NK-92 treated with Interleukin-12 subunit alpha and Interleukin-12 subunit beta, amount 100 ng/mL, for 24 hours (cell line): Measurements from ENCODE around the gene ATP9B.

Experiments
- DNase-seq: peaks from one replicate; lab custom pipeline; 2025; lab: John Stamatoyannopoulos, UW

The ATP9B gene

DNA sequence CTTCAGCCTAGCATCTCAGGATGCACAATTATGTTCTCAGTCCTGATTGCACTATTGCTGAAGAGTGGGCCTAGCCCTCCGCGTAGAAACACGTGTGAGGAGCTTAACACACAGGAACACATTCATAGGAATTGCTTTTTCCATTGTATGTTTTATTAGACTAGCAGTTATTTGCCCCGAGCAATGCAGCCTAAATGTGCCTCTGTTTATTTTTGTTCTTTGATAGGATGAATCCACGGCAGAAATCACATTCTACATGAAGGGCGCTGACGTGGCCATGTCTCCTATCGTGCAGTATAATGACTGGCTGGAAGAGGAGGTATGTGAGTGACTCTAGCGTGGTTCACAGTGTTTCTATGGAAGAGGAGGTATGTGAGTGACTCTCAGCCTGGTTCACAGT is 260.6 kb downstream of the ATP9B start:
- DNase-seq: no peak

DNA sequence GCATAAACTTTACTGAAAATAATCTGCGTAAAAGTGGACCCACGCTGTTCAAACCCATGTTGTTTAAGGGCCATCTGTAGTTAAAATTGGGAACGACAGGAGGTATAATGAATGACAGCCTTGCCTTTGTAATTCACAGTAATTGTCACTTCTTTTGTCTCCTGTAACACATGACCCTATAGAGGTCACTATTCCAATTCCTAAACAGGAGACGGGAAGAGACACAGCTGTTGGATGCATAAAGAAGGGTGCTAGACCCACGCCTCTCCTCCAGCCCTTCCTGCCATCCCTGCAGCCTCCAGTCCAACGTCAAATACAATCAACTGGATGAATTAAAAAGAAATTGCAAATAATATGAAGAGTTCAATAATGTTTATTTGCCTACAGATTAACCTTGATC is 263.5 kb downstream of the ATP9B start:
- DNase-seq: no peak

DNA sequence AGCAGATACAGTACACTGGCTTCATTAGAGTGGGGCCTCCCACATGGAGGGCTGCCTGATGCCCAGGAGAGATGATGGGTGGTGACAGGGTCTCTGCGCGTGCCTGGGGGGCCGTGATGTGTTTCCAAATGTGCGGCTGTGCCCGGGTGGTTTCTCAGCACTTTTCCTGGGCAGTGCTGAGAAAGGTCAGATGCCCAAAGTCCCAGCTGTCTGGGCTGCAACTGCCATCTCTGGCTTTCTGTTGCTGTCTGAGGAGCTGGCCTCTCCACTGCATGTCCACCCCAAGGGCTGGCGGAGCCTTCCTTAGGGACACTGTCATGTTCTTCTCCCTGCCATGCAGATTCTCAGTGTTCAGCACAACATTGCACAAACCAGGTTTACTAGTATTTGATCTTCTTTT is 263.9 kb downstream of the ATP9B start:
- no peak for DNase-seq

DNA sequence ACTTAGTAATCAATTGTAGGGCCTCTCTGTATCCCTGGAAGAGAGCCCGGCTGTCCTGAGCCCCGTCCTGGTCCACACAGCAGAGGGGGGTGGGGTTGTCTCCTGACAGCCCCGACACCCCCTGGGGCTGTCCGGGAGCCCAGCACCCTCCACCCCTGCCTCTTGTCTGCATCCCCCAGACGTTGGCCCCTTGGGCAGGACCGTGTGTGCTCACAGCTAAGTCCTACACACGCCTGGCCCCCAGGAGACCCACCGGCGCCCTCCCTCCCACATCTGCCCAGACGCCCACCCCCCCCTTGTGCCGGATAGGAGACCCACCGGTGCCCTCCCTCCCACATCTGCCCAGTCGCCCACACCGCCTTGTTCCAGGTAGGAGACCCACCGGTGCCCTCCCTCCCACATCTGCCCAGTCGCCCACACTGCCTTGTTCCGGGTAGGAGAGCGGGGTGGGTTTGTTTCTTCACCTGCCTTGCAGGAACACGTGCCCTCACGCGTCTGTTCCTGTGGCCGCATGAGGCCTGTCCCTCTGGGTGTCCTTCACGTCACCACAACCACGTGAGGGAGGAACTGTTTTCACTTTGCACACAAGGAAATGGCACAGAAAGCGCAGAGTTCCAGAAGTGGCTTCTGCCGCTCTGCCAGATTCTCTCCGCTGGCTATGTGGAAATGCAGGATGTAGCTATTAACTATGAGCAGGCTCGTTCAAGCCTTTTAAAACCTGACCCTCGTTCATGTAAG is 265.5 kb downstream of the ATP9B start:
- no peak for DNase-seq

DNA sequence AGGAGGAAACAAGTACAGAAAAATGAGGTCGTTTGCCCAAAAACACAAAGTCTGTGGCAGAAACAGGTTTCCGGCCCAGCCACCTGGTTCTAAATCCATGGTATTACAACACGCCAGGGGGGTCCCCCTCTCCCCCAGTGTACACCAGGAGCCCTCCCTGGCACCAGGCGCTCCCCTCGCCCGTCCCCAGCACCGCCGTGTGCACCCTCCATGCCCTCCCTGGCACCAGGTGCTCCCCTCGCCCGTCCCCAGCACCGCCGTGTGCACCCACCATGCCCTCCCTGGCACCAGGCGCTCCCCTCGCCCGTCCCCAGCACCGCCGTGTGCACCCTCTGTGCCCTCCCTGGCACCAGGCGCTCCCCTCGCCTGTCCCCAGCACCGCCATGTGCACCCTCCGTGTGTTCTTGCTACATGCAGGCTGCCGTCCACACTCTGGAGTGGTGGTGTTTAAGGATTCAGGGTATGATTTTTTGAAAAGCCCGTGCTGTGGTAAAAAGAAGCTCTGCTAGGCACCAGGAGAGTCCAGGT is 266.7 kb downstream of the ATP9B start:
- DNase-seq: no peak

DNA sequence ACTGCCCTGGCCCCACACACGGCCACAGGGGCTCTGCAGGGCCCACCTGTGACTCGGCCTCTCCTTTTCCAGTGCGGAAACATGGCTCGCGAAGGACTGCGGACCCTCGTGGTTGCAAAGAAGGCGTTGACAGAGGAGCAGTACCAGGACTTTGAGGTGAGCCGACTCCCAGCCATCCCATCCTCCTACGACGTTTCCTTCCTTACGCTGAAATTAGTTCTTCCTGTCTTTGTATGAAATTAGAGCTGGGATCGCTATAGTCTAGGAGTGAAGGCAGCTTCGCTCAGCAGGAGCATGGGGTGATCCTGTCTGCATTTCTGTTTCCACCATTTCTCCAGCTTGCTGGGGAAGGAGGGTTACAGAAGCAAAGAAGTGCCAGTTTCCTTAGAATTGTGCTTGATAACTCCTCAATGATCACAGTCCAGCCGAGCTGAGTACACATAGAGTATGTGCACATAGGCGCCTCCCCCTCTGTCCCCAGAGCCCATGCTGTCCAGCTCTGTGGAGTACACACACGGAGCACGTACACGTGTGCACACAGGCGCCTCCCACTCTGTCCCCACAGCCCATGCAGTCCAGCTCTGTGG is 267.5 kb downstream of the ATP9B start:
- no peak for DNase-seq

DNA sequence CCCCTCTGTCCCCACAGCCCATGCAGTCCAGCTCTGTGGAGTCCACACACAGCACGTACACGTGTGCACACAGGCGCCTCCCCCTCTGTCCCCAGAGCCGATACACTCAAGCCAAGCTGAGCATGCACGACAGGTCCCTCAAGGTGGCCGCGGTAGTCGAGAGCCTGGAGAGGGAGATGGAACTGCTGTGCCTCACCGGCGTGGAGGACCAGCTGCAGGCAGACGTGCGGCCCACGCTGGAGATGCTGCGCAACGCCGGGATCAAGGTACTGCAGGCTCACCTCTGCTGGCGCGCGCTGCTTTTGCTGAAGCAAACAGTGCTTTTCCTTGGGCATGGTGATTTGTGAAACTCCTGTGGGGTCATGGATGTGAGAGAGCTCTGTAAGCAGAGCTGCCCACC is 268.0 kb downstream of the ATP9B start:
- no peak for DNase-seq

DNA sequence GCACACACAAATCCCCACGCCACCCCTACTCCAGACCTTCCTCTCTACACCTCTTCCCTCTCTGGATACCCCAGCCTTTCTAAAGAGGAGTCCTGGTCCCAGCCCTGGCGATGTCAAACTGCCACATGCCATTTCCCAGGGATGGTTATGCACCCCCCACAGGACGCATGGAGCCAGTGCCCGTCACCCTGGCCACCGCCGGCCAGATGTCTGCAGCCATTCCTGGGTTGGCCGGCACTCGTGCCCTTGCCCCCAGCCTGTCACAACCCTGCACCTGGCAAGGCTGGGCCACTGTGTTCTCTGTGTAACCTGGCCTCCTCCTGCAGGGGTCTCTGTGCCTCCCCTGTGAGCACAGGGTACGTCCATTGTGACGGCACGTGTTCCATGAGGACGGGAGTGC is 268.4 kb downstream of the ATP9B start:
- no peak for DNase-seq

DNA sequence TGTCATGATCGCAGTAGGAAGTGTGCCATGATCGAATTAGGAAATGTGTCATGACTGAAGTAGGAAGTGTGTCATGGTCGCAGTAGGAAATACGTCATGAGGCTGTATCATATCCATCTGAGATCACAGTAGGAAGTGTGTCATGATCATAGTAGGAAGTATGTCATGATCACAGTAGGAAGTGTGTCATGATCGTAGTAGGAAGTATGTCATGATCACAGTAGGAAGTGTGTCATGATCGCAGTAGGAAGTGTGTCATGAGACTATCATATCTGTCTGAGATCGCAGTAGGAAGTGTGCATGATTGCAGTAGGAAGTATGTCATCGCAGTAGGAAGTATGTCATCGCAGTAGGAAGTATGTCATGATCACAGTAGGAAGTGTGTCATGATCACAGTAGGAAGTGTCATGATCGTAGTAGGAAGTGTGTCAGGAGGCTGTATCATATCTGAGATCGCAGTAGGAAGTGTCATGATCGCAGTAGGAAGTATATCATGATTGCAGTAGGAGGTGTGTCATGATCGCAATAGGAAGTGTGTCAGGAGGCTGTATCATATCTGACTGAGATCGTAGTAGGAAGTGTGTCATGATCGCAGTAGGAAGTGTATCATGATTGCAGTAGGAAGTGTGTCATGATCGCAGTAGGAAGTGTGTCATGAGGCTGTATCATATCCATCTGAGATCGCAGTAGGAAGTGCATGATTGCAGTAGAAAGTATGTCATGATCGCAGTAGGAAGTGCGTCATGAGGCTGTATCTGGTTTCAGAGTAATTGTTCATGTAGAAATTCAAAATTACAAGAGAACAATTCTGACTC is 270.1 kb downstream of the ATP9B start:
- DNase-seq: no peak

DNA sequence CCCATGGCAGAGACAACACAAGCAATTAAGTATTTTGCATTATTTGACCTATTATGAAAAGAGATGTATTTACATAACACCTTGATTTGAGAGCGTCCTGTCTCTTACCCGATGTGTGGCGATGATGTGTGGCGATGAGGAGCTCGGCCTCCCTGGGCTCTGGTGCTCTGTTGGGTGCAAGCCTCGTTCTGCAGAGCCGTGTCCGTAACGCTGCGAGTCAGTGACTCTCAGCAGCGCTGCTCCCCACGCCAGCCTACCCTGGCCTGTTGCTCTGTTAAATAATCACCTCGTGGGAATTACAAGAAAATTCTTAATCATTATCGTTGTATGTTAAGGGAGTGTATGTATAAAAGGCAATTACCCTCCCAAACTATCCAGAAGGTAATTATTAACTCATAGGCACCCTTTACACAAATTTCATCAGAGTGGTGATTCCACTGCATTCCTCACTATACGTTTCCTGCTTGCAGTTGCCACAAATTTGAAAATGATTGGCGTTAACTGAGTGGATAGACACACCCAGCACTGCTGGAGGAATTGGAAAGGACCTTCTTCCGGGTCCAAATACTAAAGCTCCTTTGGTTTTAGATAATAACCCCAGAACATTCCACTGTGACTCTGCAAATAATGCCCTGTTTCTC is 274.5 kb downstream of the ATP9B start:
- no peak for DNase-seq

DNA sequence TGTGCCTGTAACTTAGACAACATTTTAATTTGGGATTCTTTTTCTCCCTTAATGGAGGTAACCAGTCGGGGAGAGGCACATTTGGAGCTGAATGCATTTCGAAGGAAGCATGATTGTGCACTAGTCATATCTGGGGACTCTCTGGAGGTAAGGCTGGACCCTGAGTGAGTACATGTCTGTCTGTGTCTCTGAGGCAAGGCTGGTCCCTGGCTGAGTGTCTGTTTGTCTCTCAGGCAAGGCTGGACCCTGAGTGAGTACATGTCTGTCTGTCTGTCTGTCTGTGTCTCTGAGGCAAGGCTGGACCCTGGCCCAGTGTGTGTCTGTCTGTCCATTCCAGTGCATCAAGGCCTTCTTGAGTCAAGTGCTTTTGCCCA is 275.0 kb downstream of the ATP9B start:
- DNase-seq: no peak

DNA sequence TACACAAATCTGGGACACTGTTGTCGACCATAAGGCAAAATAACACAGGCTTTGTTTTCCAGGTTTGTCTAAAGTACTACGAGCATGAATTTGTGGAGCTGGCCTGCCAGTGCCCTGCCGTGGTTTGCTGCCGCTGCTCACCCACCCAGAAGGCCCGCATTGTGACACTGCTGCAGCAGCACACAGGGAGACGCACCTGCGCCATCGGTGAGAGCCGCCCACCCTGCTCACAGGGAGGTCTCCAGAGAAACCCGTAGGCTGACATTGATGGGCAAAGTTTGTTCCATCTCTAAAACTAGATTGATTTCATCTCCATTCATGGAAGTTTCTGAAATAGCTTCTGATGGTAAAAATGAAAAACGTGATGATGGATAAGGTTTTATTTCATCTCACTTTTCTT is 276.2 kb downstream of the ATP9B start:
- DNase-seq: no peak

DNA sequence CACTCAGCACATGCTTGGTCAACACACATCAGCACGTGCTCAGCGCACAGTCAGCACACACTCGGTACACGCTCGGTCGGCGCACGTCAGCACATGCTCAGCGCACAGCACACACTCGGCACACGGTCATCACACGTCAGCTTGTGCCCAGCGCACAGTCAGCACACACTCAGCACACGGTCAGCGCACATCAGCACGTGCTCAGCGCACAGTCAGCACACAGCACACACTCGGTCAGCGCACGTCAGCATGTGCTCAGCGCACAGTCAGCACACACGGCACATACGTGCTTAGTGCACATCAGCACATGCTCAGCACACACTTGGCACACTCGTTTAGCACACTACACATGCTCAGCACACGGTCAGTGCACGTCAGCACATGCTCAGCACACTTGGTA is 276.8 kb downstream of the ATP9B start:
- no peak for DNase-seq

DNA sequence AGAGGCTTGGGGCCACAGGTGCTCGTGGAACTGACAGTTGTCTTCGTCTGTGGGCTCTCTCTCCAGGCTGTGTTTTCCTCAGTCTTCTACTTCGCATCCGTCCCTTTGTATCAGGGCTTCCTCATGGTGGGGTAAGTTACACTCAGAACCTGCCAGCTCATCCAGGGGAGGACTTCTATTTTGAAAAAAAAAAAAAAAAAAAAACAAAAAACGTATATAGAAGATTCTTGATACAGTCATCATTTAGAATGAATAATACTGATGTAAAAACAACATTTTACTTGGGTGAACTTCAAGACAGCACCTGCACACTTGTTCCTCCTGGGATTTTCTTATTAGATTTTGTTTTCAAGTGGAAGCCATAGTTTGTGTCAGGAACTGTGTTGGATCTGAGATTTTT is 278.9 kb downstream of the ATP9B start:
- no peak for DNase-seq

DNA sequence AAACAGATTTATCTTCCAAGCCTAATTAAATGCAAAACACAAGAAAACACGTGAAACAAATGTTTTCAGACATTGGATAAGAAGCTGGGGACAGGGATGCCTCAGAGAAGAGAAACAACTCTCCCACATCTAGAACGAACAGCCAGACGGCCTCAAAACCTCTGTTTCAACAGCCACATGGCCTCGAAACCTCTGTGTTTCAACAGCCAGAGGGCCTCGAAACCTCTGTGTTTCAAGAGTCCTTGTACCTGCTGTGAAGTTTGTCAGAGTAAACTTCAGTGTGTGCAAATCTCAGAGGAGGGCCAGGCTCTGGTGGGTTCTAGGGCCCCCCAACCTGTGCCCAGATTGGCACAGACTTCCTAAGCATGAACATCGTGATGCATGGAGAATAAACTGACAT is 283.2 kb downstream of the ATP9B start:
- DNase-seq: no peak

DNA sequence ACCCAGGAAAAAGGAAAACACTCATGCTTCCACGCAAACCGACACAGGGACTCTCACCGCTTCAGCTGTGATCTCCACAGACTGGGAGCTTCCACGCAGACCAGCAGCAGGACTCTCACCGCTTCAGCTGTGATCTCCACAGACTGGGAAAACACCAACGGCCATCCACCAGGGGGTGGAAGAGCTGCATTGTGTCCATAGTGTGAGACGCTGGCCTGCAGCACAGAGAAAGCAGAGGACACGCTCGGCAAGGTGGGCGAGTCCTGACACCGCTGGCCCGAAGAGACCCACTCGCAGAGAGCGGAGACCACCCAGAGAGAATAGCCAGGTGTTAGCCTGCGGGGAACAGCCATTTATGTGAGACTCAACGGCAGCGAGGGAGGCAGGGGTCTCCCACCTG is 284.1 kb downstream of the ATP9B start:
- DNase-seq: no peak

DNA sequence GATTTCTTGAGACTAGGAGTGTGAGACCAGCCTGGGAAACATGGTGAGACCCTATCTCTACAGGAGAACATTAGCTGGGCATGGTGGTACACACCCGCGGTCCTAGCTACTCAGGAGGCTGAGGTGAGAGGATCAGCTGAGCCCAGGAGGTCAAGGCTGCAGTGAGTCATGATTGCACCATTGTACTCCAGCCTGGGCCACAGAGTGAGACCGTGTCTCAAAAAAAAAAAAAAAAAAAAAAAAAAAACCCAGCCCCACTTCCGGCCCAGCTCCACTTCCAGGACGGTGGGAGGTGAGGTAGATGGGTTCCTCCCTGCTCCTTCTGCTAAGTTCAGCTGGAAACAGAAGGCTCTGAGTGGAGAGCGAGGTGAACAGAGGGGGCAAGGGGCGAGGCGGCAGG is 285.2 kb downstream of the ATP9B start:
- DNase-seq: no peak

DNA sequence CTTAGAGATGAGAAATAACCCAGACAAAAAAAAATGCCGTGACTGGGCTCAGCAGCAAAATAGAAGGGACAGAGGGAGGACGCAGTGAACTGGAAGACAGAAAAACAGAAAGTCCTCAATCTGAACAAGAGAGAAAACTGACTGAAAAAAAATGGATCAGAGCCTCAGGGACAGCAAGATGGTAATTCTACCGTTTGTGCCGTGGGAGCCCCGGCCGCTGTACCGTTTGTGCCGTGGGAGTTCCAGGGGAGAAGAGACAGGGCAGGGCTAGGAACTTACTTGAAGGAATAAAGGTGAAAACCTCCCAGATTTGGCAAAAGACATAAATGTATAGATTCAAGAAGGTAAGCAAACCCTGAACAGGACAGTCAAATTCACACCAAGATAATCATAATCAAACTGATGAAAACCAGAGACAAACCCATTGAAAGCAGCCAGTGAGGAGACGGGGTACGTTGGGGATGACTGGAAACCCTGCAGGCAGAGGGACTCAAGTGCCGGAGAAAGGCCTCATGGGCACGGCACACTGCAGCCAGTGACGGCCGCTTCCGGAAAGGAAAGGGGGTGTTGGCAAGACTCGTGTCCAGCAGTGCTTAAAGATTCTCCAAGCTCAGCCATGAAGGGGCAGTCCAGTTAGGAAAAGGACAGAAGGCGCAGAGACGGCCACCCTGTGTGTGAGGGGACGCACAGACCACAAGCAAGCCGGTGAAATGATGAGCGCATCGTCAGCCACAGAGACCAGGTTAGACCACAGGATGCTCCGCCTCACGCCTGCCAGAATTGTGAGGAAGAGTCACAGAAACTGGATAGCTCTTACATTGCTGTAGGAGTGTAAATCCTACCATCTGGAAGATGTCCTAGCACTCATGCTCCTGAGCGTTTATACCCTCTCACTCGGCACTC is 286.5 kb downstream of the ATP9B start:
- no peak for DNase-seq

DNA sequence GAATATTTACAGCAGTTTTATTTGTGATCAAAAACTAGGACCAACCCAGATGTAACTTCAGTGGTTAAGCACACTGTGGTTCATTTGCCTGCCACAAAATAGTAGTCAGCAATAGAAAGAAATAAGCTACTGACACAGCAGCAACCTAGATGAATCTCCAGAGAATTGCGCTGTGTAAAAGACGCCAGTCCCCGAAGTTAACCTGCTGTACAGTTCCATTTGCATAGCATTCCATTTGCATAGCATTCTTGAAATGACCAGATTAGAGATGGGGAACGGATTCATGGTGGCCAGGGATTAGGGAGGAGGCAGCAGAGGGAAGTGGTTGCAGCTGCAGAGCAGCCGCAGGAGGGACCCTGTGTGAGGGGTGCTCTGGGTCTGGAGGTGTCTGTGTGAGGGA is 287.2 kb downstream of the ATP9B start:
- no peak for DNase-seq

DNA sequence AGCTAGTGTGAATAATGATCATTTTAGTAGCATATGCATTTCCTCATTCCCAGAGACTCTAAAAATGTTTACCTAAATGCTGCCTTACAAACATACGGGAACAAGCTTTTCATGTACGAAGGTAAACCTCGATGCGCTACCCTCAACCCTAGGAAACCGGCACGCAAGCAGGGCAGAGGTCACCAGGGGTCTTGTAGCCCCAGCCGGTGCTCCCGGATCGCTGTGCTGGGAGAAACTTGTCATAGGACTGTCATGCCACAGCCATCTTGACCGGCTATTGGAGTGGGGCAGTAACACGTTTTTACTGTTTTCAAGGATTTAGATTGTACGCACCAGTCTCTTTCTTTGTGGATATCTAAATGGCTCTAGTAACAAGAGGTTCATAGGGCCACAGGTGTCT is 291.7 kb downstream of the ATP9B start:
- DNase-seq: no peak

DNA sequence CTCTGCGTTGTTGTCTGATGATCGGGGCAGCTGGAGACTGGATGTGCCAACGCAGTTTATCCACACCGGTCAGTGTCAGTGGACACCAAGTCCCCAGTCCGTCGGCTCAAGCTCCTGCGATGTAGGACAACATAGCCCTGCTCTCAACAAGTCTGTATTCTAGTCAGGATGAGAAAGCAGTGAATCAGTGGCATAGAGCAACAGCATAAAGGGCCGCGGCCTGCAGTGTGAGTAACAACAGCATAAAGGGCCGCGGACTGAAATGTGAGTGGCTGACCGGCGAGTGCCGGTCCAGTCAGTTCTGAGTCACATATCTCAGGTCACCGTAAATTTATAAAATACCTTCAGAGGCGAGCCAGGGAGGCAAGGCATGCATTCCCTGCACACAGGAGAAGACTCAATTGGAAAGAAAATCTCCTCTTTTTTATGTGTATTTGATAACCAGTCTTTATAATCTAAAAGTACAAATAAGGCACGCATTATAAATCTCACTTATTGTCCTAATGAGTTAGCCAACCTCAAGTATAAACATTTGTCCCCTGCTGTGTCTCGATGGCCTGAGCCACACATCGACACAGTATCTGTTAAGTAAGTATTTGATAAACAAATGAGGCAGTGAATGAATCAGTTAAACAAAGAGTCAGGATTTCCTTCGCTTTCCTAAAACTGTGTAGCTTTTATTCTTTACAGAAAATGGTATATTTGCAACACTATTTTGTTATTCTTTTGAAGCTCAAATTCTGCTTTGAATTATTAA is 292.8 kb downstream of the ATP9B start:
- DNase-seq: no peak
